Mesenchymal stem cell (in vitro differentiated cells and primary cell): ENCODE measurements around the gene NR2F1-AS1.

Source experiments
- DNase-seq: peaks from one replicate; pipeline ENCODE4 v3.0.0-alpha.2; 2013
- H2AFZ ChIP-seq: one replicate; pipeline ENCODE4 v1.6.1; 2013; ENCODE audit warnings: low read depth, mild to moderate bottlenecking, control low read depth, inconsistent platforms, low read length, moderate library complexity
- H2AK5ac ChIP-seq: 2 replicates; pipeline ENCODE4 v1.6.1; 2013; ENCODE audit warnings: low read length, moderate library complexity, mild to moderate bottlenecking, inconsistent platforms; ENCODE audit not compliant: severe bottlenecking
- H2BK120ac ChIP-seq: one replicate; pipeline ENCODE4 v1.6.1; 2013; ENCODE audit warnings: low read depth, mild to moderate bottlenecking, inconsistent platforms, low read length, moderate library complexity
- H2BK12ac ChIP-seq, 2 experiments: one replicate each; pipeline ENCODE4 v1.6.1; 2013; ENCODE audit warnings: inconsistent platforms in 2 of 2, low read length in 2 of 2, mild to moderate bottlenecking in 2 of 2, moderate library complexity in 2 of 2, control low read depth in 1 of 2
- H2BK15ac ChIP-seq: one replicate; pipeline ENCODE4 v1.6.1; 2013; ENCODE audit warnings: mild to moderate bottlenecking, low read depth, inconsistent platforms; ENCODE audit not compliant: poor library complexity, severe bottlenecking
- H2BK5ac ChIP-seq: 2 replicates; pipeline ENCODE4 v1.6.1; 2013; ENCODE audit warnings: low read depth, mild to moderate bottlenecking, low read length, control low read depth, inconsistent platforms; ENCODE audit not compliant: poor library complexity, severe bottlenecking
- H3K14ac ChIP-seq, 2 experiments: one replicate each; pipeline ENCODE4 v1.6.1; 2013; ENCODE audit warnings: inconsistent platforms in 2 of 2, low read length in 2 of 2, control low read depth in 1 of 2, mild to moderate bottlenecking in 1 of 2, moderate library complexity in 1 of 2
- H3K18ac ChIP-seq, 2 experiments: one replicate each; pipeline ENCODE4 v1.6.1; 2013; ENCODE audit warnings: inconsistent platforms in 2 of 2, low read length in 2 of 2, control low read depth in 1 of 2, low read depth in 1 of 2, mild to moderate bottlenecking in 1 of 2
- H3K23ac ChIP-seq, 2 experiments: one replicate each; pipeline ENCODE4 v1.6.1; 2013; ENCODE audit warnings: inconsistent platforms in 2 of 2, low read length in 2 of 2, mild to moderate bottlenecking in 2 of 2, moderate library complexity in 2 of 2, control low read depth in 1 of 2
- H3K27ac ChIP-seq: 2 replicates; pipeline ENCODE4 v1.5.1; 2013; ENCODE audit warnings: mild to moderate bottlenecking, moderate library complexity, low read length, control low read depth, inconsistent platforms; ENCODE audit not compliant: poor library complexity, severe bottlenecking
- H3K27me3 ChIP-seq, 2 experiments: 2 replicates each; pipeline versions ENCODE4 v1.6.1 to v1.7.0; 2013; ENCODE audit warnings: low read length in 2 of 2, mild to moderate bottlenecking in 2 of 2, moderate library complexity in 2 of 2, control low read depth in 1 of 2, inconsistent platforms in 1 of 2; ENCODE audit not compliant: control insufficient read depth in 1 of 2, insufficient read depth in 1 of 2
- H3K36me3 ChIP-seq, 2 experiments: 2 replicates each; pipeline versions ENCODE4 v1.6.1 to v1.7.0; 2013; ENCODE audit warnings: low read length in 2 of 2, control low read depth in 1 of 2, inconsistent platforms in 1 of 2, low read depth in 1 of 2, mild to moderate bottlenecking in 1 of 2; ENCODE audit not compliant: insufficient read depth in 2 of 2, control insufficient read depth in 1 of 2
- H3K4ac ChIP-seq, 2 experiments: one replicate each; pipeline ENCODE4 v1.6.1; 2013; ENCODE audit warnings: inconsistent platforms in 2 of 2, low read length in 2 of 2, mild to moderate bottlenecking in 2 of 2, moderate library complexity in 2 of 2, control low read depth in 1 of 2, low read depth in 1 of 2
- H3K4me1 ChIP-seq: 2 replicates; pipeline ENCODE4 v1.6.1; 2013; ENCODE audit warnings: low read depth, low read length, control low read depth; ENCODE audit not compliant: control insufficient read depth, insufficient read depth
- H3K4me2 ChIP-seq: 2 replicates; pipeline ENCODE4 v1.6.1; 2013; ENCODE audit warnings: low read length, mild to moderate bottlenecking, inconsistent platforms; ENCODE audit not compliant: poor library complexity, severe bottlenecking
- H3K4me3 ChIP-seq, 2 experiments: 2 replicates each; pipeline versions ENCODE4 v1.5.1 to v1.7.0; 2013; ENCODE audit warnings: low read length in 2 of 2, mild to moderate bottlenecking in 2 of 2, control low read depth in 1 of 2, low read depth in 1 of 2; ENCODE audit not compliant: insufficient read depth in 1 of 2
- H3K79me1 ChIP-seq: replicated peaks from 2 replicates; pipeline ENCODE4 v1.6.1; 2013; ENCODE audit warnings: mild to moderate bottlenecking, control low read depth, low read length, inconsistent platforms; ENCODE audit not compliant: poor library complexity, severe bottlenecking
- H3K9ac ChIP-seq: 2 replicates; pipeline ENCODE4 v1.7.0; 2013; ENCODE audit warnings: mild to moderate bottlenecking, low read length, moderate library complexity
- H3K9me3 ChIP-seq: 2 replicates; pipeline ENCODE4 v1.7.0; 2013; ENCODE audit warnings: mild to moderate bottlenecking, low read length; ENCODE audit not compliant: control insufficient read depth
- H4K8ac ChIP-seq: one replicate; pipeline ENCODE4 v1.6.1; 2013; ENCODE audit warnings: inconsistent platforms, mild to moderate bottlenecking, low read length, moderate library complexity
- H4K91ac ChIP-seq: one replicate; pipeline ENCODE4 v1.6.1; 2013; ENCODE audit warnings: mild to moderate bottlenecking, low read length, inconsistent platforms
- WGBS: methylation state at CpG from one replicate; pipeline ENCODE4 v1.1.7; 2013; ENCODE audit warnings: mixed read lengths; 5-methylcytosine and 5-hydroxymethylcytosine counted together

Gene NR2F1-AS1

DNA sequence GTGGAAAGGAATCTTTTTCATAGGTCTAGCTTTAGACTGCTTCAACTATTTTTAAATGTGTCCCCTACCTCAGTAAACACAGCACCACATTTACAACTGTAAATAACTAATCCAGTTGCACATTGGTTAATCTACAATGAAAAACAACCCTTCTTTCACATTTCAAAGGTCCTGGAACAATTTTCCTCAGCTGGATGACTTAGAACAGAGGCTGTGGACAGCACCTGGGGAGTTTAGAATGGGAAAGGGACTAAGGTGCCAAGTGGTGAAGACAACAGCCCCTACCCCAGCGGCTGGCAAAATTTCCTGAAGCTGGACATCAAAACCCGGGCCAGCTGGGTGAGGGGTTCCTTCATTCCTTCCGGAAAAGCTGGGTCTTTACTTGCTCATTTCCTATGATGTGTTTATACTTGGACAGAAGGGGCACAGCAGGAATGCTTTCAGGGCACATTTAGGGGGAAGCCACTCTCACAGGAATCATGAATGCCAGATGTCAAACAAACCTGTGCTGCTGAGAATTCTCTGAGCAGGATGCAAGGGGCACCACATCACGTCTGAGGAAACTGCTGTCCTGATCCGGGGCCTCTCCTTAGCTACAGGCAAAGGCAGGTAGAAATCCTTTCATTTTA, 158.3 kb downstream of the NR2F1-AS1 start:
- H2BK5ac ChIP-seq: no peak overlapping the region
- H3K4me3 ChIP-seq: no peak overlapping the region
- 68% methylated on average over 4 of the region's 5 CpGs for WGBS
- no peaks in the 10 kb centered on the region for H3K27me3 ChIP-seq
- H2AK5ac ChIP-seq: no peak overlapping the region
- H3K4me2 ChIP-seq: no peak overlapping the region
- H3K23ac ChIP-seq: no peak overlapping the region
- no peak overlapping the region for H3K14ac ChIP-seq
- peak overlapping the region in 1 of 2 experiments; percentile 31 for H2BK12ac ChIP-seq
- H2AFZ ChIP-seq: no peak overlapping the region
- peak overlapping the region in 1 of 2 experiments; percentile 37 for H3K4ac ChIP-seq
- peaks cover 9% of the 10 kb centered on the region for H3K4me1 ChIP-seq
- H2BK15ac ChIP-seq: no peak overlapping the region
- peak overlapping the region; percentile 22 for H3K27ac ChIP-seq
- DNase-seq: no peak
- no peak overlapping the region for H4K8ac ChIP-seq
- H3K9ac ChIP-seq: no peak overlapping the region
- no peak overlapping the region for H2BK120ac ChIP-seq
- H3K79me1 ChIP-seq: peaks cover 1% of the 10 kb centered on the region
- no peak overlapping the region for H4K91ac ChIP-seq
- no peaks in the 10 kb centered on the region for H3K36me3 ChIP-seq
- no peak overlapping the region for H3K18ac ChIP-seq
- no peaks in the 10 kb centered on the region for H3K9me3 ChIP-seq

DNA sequence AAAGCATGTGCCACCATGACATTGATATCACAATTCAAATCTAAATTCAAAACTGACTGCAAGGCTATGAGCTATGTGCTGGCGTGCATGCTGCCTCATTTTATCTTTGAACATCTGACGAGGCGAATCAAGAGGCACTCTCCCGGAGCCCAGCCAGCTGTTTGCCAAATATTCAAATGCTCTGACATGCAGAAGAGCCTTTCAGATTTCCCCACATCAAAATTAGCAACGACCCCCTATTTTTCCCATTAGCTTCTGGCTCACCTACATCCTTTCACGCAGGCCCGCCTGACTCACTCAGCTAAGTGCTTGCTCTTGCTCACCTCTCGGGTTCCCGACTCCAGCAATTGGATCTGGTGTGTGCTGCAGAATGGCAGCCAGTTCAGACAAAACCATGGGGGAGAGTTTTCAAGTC, 159.0 kb downstream of the NR2F1-AS1 start:
- Histone ChIP-seq H4K91ac (no peak overlapping the region), H3K18ac (no peak overlapping the region), H3K9ac (no peak overlapping the region), H2BK5ac (no peak overlapping the region), H2AFZ (peak overlapping the region; percentile 39), H3K4me2 (peak overlapping the region; percentile 16), H2BK12ac (no peak overlapping the region), H3K79me1 (peaks cover 1% of the 10 kb centered on the region), H3K4ac (no peak overlapping the region), H3K4me1 (peaks cover 9% of the 10 kb centered on the region), H3K9me3 (no peaks in the 10 kb centered on the region), H3K23ac (no peak overlapping the region), H4K8ac (no peak overlapping the region), H2BK120ac (no peak overlapping the region), H3K27me3 (no peaks in the 10 kb centered on the region), H3K14ac (no peak overlapping the region), H3K36me3 (no peaks in the 10 kb centered on the region), H2BK15ac (no peak overlapping the region), H3K4me3 (no peak overlapping the region), H3K27ac (no peak overlapping the region), H2AK5ac (no peak overlapping the region)
- DNase-seq: no peak
- WGBS: 89% methylated on average over 9 of the region's 9 CpGs

DNA sequence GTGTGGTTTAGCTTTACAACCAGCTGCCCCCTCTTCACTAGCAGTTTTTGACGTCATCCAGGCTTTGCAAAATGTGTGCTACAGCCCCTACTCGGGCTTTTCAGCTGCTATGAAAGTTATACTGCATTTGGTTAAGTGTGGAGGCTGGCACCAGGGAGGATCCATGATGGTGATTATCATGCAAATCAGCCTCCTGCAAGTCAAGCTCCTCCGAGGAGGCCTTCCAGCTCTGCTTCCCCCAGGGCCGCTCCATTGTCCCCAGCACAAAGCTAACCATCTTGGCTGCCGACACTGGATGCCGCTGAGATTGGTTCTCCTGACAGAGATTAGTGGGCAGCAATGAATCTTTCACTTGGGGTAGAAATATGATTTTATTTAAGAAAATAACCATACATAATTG, 159.6 kb downstream of the NR2F1-AS1 start:
- Histone ChIP-seq H4K8ac (no peak overlapping the region), H2BK12ac (no peak overlapping the region), H3K9ac (no peak overlapping the region), H3K23ac (no peak overlapping the region), H3K14ac (no peak overlapping the region), H2BK15ac (no peak overlapping the region), H2AFZ (no peak overlapping the region), H3K4me1 (peaks cover 9% of the 10 kb centered on the region), H3K27ac (no peak overlapping the region), H3K27me3 (no peaks in the 10 kb centered on the region), H4K91ac (no peak overlapping the region), H2BK5ac (no peak overlapping the region), H3K79me1 (peaks cover 1% of the 10 kb centered on the region), H2BK120ac (no peak overlapping the region), H3K9me3 (no peaks in the 10 kb centered on the region), H3K36me3 (no peaks in the 10 kb centered on the region), H3K4me2 (no peak overlapping the region), H3K18ac (no peak overlapping the region), H3K4me3 (no peak overlapping the region), H2AK5ac (peak overlapping the region; percentile 67), H3K4ac (no peak overlapping the region)
- 78% methylated on average over 4 of the region's 6 CpGs for WGBS
- no peak for DNase-seq

DNA sequence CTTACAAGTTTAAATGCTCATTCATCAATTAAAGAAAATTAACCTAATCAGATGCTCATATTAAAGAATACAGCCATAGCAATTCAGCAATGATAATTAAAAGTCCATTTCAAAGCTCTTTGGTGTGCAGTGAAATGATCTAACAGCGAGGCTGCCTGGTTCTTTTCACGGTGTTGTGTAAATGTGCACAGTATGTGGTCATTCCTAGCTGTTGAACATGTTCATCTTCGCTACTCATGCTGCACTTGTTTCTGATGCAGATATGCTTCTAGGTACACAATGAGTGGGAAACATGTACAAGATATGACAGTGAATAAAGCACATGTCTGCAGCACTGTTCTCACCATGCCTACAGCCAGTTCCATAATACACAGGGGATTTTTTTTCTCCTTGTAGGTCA, 163.5 kb downstream of the NR2F1-AS1 start:
- WGBS: 96% methylated on average over 3 of the region's 3 CpGs
- Histone ChIP-seq H3K14ac (no peak overlapping the region), H3K4me2 (no peak overlapping the region), H2BK120ac (no peak overlapping the region), H3K4me3 (no peak overlapping the region), H3K4me1 (peaks cover 3% of the 10 kb centered on the region), H3K79me1 (peaks cover 1% of the 10 kb centered on the region), H2BK15ac (no peak overlapping the region), H3K36me3 (no peaks in the 10 kb centered on the region), H3K9me3 (no peaks in the 10 kb centered on the region), H3K18ac (no peak overlapping the region), H3K9ac (no peak overlapping the region), H2BK12ac (no peak overlapping the region), H3K23ac (no peak overlapping the region), H3K4ac (no peak overlapping the region), H3K27me3 (no peaks in the 10 kb centered on the region), H2AFZ (no peak overlapping the region), H4K8ac (no peak overlapping the region), H2AK5ac (no peak overlapping the region), H2BK5ac (no peak overlapping the region), H4K91ac (no peak overlapping the region), H3K27ac (no peak overlapping the region)
- no peak for DNase-seq
